Stimulated activated CD8-positive, alpha-beta memory T cell treated with anti-CD3 and anti-CD28 coated beads, Interleukin-12 subunit alpha, Interleukin-12 subunit beta, amount 100 ng/mL, for 1 hour (primary cell): ENCODE results near the gene YEATS2.
"Not testable (repeated sequence)": the region's sequence is repeated elsewhere in the genome, so short reads cannot be mapped to it uniquely, and the experiment has no call there.

Source experiments
- DNase-seq: peaks from one replicate; pipeline ENCODE4 v3.0.0-alpha.2; 2020; ENCODE audit warnings: low read depth

Gene YEATS2

GRCh38 chr3:183697610-183698317, at the start of gene YEATS2:
Gene YEATS2, plus strand, starts transcription at chr3:183697797. Its CDS starts 17,366 bp downstream, at chr3:183715163.
- DNase-seq: peak; percentile 32

DNA sequence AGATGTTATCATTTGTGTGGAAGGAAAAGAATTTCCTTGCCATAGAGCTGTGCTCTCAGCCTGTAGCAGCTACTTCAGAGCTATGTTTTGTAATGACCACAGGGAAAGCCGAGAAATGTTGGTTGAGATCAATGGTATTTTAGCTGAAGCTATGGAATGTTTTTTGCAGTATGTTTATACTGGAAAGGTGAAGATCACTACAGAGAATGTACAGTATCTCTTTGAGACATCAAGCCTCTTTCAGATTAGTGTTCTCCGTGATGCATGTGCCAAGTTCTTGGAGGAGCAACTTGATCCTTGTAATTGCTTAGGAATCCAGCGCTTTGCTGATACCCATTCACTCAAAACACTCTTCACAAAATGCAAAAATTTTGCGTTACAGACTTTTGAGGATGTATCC, 47.0 kb upstream of the YEATS2 start:
- DNase-seq: no peak

GRCh38 chr3:183653209-183654064, 44.2 kb upstream of the YEATS2 start:
- DNase-seq: no peak

DNA sequence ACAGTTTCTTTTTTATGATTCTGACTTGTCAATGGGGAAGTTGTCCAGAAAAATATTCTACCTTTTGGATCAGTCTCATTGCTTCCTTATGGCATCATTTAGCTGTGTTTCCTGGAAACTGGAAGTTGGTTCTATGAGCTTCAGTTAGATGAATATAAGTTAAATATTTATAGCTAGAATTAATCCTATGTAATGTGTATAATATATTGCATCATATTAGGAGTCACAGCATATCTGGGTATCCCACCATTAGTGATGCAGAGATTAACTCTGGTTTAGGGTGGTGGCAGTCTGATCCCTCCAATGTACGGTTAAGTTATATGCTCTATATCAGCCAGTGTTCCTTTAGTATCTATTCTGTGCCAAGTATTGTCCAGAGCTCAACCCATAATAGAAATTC, 42.9 kb upstream of the YEATS2 start:
- DNase-seq: no peak

DNA sequence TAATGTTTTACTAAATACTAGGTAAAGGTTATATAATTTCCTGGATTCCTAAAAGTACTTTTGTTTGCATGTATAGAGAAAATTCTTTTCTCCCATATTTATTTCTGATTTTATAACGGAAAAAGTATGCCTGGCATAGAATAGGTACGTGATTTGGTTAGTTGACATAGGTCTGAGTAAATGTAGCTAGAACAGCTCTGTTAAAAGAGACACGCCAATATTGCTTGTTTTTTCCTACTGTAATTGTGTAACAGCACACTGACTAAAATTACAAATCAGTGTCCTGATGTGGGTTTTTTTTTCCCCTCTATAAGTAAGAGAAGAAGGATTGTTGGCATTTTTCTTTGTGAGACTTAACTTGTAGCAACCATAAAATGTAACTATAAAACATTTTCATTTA, 35.5 kb upstream of the YEATS2 start:
- DNase-seq: no peak

GRCh38 chr3:183664913-183665381, 32.6 kb upstream of the YEATS2 start:
- DNase-seq: no peak

- DNase-seq: no peak
Observed at GRCh38 chr3:183680061-183680460, 17.5 kb upstream of the YEATS2 start.

DNA sequence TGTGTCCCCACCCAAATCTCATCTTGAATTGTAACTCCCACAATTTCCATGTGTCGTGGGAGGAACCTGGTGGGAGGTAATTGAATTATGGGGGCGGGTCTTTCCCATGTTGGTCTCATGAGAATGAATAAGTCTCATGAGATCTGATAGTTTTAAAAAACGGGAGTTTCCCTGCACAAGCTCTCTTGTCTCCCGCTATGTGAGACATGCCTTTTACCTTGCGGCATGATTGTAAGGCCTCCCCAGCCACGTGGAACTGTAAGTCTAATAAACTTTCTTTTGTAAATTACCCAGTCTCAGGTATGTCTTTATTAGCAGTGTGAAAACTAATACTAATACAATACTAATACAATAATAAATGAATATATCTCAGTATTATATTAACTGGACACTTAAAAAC, 9.9 kb upstream of the YEATS2 start:
- no peak for DNase-seq

DNA sequence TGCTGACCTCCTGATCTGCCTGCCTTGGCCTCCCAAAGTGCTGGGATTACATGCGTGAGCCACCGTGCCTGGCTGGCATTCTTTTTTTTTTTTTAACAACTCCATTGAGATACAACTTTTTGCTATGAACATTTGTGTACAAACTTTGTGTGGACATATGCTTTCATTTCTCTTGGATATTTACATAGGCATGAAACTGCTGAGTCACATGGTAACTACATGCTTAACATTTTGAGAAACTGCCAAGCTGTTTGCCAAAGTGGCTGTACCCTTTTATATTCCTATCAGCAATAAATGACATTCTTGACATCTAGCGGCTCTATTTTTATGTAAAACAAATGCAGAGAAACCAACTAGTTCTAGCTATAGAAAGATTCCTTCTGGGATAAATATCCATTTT, 8.7 kb upstream of the YEATS2 start:
- DNase-seq: no peak

GRCh38 chr3:183689621-183690020, 8.0 kb upstream of the YEATS2 start:
- not testable (repeated sequence) for DNase-seq

DNA sequence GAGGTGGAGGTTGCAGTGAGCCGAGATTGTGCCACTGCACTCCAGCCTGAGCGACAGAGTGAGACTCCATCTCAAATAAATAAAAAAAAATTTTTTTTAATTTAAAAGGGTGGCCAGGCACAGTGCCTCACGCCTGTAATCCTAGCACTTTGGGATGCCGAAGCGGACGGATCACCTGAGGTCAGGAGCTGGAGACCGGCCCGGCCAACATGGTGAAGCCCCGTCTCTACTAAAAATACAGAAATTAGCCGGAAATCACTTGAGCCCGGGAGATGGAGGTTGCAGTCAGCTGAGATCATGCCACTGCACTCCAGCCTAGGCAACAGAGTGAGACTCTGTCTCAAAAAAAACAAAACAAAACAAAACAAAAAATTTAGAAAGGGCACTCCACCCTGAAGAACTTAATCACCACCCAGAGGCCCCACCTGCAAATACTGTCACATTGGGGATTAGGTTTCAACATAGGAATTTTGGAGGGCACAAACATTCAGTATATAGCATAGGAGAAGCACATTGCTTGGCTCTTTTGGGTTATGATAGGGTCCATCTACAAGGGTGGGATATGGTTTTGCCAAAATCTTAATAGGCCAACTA, 7.1 kb upstream of the YEATS2 start:
- DNase-seq: no peak

DNA sequence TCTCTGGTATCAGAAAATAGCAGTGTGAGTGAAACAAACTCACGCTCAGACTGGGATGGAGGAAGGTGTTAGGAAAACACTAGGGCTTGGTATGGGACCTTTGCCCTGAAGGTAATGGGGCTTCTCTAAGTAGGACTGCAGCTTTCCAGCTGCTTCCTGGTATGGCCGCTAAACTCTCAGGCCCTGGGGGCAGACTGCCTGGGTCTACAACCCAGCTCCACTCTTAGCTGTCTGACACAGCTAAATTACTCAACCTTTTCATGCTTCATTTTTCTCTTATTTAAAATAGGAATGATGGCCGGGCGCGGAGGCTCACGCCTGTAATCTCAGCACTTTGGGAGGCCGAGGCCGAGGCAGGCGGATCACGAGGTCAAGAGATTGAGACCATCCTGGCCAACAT, 5.2 kb upstream of the YEATS2 start:
- no peak for DNase-seq

DNA sequence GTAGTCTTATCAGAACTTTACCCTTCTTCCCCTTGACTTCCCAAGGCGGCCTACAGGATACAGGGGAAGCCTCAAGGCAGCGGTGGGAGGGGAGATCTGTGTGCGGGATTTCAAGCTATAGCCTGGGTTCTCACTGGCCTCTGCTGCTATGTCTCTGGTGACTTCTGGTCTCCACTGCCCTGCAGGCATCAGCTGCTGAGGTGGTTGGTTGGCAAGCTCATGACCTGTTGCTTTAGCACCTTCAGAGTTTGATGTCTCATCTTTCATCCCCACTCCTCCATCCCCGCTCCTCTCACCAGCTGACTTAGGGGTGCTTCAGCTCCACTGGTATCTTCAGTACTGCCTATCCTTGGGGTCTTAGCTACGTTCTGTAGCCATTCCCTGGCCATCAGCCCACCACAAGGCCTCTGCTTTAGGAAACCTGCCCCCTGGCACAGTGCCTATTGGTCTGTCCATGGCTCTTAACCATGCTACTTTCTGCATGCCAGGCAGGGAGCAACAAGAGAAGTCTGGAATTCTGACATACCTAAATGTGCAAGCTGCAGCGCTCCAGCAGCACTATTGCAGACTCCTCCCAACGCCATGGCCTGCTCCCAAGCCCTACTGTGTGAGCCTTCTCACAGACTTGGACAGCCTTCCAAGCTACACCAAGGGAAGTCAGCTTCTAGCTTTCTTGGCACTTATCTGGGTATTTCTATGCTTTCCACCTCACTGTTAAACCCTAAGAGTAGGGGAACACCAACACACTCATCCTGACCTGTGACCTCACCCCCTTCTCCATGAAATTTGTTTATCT, 1.8 kb upstream of the YEATS2 start:
- no peak for DNase-seq

DNA sequence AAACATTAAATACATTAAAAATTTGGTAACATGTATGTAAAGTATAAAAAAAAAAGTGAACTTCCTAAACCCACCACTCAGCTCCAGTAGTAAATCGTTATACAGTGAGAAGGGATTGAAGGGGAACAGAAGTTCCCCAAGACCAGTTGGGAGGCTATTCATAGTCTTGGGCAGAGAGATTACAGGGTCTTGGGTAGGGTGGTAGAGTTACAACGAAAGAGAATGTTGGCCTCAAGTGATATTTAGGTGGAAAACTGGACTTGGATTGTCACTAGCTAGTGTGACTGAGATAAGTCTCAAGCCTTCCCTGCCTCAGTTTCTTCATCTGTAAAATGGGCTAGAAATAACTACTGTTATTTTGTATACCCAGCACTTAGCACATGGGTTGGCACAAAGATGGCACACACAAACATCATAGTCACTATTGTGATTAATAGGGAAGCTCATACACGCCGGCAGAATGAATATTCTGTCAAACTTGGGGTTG, 431 bp upstream of the YEATS2 start:
- no peak for DNase-seq

DNA sequence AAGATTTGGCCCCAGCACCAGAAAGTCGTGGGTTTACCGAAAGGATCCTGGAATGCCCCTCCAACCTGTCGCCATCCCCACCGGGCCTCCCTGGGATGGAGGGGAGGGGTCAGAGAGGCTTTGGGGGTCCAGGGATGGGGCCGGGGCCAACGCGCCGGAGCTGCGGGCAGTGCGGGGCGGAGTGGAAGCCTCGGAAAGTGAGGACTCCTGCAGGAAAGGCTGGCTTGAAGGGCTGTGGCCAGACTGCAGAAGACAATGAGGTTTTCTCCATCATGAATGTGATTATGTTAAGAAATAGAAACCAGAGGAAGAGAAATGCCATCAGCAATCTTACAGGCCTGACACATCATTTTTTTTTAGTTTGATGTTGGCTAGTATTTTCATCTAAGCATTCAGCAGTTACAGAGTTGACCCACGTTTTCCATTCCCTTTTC, 738 bp downstream of the YEATS2 start:
- DNase-seq: no peak

- no peak for DNase-seq
Observed at GRCh38 chr3:183698756-183699155, 1.2 kb downstream of the YEATS2 start.

GRCh38 chr3:183699238-183699947, 1.8 kb downstream of the YEATS2 start:
- DNase-seq: no peak

- no peak for DNase-seq
Observed at GRCh38 chr3:183701744-183702143, 4.1 kb downstream of the YEATS2 start.

DNA sequence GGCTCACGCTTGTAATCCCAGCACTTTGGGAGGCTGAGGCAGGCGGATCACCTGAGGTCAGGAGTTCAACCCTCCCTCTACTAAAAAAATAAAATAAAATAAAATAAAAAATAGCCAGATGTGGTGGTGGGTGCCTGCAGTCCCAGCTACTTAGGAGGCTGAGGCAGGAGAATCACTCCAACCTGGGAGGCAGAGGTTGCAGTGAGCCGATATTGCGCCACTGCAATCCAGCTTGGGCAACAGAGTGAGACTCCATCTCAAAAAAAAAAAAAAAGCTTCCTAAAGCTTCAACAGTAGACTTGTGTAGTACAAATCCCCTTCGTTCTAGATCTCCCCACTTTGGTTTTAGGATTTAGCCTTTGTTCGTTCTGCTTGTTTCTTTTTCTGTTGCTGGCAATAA, 6.3 kb downstream of the YEATS2 start:
- not testable (repeated sequence) for DNase-seq

DNA sequence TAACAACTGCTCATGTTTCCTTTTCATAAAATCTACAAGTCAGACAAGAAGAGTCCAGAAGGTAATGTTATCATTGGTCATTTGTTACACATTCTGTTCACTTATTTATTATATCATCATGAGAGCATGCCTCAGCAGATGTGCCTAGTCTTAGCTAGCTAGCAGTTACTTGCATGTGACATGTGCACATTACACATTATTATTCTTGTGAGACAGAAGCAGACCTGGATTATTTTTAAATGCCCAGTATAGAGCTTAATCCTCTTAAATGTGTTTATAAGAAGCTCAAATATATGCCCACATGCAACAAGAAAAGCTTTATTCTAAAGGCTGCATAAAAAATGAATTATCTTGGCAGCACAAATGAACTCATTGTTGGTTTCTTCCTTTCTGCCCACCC, 12.6 kb downstream of the YEATS2 start:
- no peak for DNase-seq

DNA sequence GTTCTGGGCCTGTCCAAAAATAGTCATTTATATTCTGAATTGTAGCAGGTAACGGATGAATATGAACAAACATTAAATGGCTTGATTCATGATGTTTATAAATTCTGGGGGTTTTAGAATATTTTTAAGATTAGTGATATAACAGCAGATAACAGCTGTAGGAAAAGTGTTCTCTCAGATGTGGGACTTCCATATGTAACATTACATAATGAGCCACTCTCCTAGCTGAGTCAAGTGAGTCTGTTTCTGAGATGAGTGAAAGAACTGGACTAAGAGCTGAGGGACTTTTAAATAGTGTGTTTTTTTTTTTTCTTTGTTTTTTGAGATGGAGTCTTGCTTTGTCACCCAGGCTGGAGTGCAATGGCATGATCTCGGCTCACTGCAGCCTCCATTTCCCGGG, 13.9 kb downstream of the YEATS2 start:
- DNase-seq: no peak
